Activated CD8-positive, alpha-beta memory T cell treated with anti-CD3 and anti-CD28 coated beads for 48 hours (primary cell): ENCODE data around the gene SPOCK1.
"Not testable (repeated sequence)": the region's sequence is repeated elsewhere in the genome, so short reads cannot be mapped to it uniquely, and the experiment has no call there.

Source experiments
- DNase-seq, 3 experiments: peaks; one replicate each; pipeline ENCODE4 v3.0.0-alpha.2; 2020; ENCODE audit warnings: low read depth in 2 of 3, low spot score in 2 of 3

The SPOCK1 gene

DNA sequence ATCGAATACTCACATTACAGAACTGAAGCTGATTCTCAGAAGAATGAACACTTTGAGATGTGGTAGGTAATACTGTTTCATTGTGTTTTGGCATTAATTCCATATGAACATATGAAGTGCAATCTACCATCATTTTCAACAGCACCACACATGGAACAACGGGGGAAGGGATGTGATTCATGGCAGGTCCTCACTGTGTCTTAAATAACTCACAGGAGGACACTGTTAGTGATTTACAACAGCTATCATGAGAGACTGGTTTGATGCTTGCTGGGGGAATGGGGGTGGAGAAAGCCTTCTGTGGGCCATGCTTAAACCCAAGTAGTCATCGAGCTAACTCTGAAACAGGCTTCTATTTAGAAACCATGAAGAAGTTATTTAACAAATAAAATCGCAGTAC lies 232.9 kb downstream of the SPOCK1 start:
- no peak for DNase-seq

DNA sequence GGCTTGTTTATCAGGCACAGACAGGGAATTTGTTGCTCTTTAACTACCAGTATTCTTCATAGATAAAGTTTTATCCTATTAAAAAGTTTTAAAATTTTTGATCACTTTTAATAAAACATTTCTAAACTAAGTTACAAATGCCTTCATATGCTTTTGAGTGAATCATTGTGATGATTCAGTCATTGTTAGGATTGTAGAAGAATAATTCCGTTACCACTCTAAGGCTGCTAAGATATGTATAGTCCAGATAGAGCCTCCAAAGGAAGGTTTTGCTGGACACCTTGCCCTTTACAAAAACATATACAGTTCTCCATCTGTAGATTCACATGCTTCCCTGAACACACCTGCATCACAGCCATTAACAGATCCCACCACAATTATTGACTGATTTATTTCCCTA lies 233.7 kb downstream of the SPOCK1 start:
- DNase-seq, result no peak

DNA sequence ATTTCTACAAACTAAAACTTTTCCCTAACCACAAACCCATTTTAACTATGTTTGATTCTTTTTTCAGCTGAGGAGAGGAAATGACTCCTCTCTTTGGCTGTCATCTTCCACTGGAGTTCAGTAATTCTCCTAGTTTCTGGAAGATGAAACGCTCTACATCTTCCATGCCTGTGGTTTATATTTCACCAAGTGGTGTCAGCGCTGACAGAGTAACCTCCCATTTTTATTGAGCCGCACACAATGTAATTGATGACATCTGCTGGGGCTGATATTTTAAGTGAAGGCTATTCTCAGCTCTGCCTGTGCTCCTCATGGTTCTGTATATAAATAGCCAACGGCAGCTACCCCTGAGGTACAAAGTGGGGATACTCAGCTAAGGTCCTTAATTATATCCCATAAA lies 234.6 kb downstream of the SPOCK1 start:
- no peak for DNase-seq

DNA sequence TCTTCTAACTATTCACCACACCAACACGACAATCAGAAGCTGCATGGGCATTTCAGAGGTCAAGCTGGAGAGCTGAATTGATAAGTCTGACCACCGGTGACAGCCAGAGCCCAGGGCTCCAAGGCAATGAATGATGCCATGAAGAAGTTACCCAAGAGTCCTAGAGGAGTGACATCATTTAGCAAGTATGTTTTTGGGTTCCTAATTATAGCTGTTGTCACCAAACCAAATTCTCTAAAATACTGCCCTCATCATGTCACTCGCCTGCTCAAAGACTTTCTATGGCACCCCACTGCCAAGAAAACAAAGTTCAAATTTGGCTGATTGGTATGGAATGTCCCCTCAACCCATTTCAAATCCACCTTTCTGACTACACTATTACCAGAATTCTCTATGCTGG lies 235.1 kb downstream of the SPOCK1 start:
- DNase-seq, result no peak

DNA sequence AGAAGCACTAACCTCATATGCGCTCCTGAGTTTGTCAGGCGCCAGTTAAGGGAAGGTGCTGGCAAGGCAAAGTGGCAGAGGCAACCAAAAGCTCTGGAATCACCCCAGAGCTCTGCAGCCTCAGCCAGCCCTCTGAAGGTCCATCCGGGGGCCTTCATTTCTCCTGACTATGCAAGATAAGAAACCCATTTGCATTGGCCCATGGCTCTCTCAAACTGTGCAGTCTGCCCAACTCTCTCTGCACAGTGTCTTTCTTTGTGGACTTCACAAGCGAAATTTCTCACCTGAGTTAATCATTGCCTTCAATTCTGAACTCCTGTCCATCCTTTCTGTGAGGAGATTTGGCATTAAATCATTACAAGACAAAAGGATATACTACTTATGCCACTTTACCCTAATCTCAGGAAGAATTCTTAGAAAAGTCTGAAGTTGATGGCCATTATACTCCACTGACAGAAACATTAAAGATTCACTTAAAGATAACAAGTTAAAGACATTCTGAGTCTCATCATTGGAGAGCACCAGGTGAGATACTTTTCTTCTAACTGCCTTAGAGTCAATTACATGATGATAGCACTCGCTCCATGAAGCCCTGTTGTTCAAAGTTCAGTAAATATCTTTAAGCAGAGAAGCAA lies 235.6 kb downstream of the SPOCK1 start:
- DNase-seq, result no peak

DNA sequence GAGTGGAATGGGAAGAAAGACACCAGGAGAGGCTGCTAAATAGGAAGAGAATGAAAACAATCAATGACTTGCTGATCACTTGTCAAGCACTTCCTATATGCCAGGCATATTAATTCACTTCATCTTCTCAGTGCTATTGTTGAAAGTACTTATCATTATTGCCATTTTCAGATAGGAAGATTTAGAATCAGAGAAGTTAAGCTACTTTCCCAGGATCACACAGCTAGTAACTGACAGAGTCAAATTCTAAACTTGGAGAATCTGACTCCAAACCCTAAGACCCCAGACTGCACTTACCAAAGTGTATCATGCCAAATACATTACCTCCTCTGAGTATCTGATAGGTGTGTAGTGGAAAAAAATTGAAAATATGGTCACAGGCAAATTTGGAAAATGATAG lies 236.3 kb downstream of the SPOCK1 start:
- DNase-seq, result no peak

DNA sequence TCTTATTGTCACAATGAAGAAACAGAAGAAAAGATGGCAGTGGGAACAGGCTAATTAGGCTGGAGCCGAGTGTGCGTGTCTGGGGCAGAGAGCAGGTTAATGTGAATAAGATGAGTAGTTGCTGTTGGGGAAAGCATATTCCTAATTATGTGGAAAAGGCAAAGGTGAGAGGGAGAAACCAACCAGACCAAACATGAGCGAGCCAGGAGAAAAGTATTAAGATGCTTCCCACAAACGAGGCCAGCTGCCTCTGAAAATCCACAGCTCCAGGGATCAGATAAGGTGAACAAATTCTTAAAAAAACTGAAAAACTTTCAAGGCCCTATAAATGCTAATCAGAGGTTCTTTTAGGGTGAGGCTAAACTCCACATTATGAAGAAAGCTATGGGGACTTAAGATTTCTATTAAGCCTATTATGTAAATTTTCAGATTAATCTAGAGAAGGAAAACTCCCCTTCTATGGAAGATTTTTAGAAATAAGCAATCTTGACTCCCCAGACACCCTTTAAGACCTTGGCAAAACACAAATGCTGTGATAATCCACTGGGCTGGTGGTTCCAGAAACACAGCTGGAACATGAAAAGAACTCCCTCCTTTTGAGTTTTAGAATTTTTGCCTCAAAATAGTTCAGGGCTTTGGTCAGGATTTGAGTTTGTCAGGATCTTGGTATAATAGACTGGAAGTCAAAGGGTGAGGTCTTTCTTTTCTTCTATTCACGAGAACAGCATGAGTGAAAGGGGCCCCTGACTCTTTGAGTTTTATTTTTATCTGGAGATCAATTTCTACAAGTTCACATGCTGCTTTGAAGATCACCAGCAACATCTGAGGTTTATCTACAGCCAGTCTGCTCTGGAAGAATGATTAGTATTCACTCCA lies 238.1 kb downstream of the SPOCK1 start:
- DNase-seq, result no peak

DNA sequence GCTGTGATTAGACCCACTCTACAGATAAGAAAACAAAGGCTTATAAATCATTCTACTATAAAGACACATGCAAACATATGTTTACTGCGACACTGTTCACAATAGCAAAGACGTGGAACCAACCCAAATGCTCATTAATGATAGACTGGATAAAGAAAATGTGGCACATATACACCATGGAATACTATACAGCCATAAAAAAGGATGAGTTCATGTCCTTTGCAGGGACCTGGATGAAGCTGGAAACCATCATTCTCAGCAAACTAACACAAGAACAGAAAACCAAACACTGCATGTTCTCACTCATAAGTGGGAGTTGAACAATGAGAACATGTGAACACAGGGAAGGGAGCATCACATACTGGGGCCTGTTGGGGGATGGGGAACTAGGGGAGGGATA lies 240.0 kb downstream of the SPOCK1 start:
- DNase-seq, result not testable (repeated sequence)

DNA sequence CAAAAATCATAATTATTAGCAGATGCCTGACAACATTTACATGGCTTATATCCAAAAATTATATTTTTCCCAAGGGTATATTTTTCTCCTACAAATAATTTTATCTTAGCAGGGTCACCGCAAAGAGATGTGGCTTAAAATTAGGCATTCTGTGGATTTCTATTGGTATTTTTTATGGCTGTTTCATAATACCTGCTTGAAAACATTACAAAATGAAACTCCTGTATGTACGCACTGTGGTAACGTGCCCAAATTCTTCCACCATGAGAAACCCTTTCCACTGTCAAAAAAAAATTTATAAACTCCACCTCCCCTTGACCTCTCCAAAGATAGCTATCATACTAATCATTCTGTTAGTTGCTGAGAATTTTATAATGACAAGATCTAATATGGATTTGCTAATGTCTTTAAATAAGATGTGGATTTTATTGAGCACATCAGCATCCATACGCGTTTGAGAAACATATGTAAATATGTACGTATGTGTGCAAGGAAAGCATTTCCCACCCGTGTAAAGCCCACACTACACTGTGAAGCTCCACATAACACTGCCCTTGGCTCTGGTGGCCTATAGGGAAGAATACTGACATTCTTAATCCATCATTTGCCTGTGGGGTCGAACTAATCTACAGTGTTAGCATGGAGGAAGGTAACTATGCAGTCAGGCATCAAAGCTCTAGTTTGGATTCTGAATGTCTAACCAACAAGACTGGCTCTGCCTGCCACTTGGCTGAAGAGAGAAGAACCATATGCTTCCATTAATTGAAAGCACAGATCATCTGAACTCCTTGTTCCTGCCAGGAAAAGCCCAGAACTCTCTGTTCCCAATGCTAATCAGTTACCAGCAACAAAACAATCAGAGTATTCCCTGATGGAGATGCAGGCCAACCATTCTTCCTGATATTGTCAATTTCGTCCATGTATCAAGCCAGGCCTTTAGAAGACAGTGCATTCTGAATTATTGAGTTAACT lies 244.7 kb downstream of the SPOCK1 start:
- DNase-seq, result no peak

DNA sequence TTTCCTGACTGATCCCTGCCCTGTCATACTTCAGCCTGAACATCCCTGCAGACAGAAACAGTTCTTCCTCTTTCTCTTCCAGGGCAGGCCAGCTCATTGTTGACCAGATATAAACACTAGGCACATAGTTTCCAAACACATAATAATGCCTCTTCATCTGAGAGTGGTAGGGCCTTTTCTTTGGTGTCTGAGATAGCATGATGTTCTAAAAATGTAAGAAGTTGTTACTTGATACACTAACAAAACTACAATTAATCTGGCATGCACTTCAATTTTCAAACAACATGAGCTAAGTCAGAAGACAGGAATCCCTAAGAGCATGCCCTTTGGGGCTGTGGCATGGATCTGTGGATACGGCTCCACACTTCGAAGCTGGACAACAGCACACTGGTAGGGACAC lies 246.6 kb downstream of the SPOCK1 start:
- DNase-seq, result no peak

DNA sequence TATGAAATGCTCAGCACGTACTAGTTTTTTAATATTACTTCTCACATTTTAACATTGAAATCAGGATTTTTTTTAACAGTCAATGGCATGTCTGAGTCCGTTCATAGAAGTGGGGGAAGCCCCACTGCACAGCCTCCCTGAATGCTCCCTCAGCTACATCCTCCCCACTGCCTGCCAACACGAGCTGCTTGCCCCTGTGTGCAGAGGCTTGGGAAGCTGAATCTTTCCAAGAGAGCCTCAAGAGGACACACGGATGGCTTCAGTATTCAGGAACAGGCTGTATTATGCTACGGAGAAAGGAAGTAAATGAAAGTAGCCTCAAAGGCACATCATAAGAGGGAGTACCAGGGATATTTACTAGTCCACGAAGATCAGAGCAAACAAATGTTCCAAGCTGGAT lies 248.7 kb downstream of the SPOCK1 start:
- DNase-seq, result no peak

DNA sequence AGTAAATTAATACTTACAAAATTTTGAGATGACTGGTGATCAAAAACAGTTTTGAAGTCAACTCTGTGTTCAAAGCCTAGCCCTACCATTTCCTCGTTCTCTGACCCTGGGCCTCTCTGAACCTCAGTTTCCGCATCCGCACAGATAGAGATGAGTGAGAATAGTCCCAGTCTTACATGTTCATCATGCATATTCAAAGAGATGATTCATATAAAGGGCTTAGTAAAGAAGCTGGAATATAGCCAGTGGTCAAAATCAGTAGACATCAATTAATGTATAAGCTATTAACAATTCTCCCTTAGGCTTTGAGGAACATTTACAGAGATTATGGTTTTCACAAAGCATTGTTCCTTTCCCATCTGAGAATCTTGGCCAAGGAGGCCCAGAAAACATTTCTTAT lies 250.6 kb downstream of the SPOCK1 start:
- no peak for DNase-seq

DNA sequence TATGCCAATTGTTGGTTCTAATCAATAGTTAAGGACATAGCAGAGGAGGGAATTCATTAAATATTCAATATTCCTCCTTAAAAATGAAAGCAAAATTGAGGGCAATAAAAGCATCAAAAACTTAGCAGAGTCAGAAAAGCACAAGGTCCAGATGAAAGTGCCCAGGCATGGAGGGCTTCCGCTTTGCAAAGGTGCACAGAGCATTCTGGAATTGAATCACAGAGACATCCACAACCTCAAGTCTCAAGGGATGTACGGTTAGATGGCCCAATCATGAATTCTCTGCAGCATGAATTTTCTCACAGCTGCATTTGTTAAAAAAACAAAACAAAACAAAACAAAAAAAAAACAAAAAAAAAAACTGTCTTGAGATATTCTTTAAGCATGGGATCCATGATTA lies 253.7 kb downstream of the SPOCK1 start:
- no peak for DNase-seq

DNA sequence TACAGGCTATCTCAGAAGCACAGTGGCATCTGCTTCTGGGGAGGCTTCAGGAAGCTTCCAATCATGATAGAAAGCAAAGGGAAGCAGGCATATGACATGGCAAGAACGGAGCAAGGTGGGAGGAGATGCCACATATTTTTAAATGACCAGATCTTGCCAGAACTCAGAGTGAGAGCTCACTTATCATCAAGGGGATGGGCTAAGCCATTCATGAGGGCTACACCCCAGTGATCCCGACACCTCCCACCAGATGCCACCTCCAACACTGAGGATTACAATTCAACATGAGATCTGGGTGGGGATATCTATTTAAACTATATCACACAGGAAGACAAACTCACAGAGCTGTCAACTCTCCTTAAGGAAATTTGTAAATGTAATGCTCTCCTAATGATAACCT lies 258.8 kb downstream of the SPOCK1 start:
- no peak for DNase-seq

DNA sequence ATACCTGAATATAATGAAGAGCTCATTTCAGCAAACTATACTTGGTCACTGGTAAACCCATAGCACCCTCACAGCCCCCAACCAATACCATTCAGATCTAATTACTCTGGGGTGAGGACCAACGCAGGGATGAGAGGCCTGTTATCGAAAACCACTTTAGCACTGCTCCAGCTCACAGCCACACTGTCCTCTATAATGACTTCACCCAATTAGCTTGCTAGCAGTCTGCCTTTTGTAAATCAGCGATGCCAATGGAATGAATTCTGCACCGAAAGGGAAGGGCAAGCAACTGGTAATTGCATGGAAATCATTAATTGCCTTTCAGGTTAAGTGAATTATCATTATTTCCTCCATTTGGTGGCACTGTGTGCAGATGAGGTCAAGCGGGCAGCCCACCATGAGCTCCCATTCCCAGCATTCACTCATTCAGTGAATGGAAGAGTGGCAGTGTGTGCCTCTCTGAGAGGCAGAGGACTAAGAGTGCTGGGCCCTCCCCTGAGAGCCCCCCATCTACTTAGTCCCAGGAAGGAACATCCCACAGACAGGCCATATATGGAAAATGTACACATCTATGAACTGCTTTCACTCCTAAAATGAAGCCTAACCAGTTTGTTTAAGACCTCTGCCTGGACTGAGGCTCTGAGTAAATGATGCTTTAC lies 262.1 kb downstream of the SPOCK1 start:
- no peak for DNase-seq

DNA sequence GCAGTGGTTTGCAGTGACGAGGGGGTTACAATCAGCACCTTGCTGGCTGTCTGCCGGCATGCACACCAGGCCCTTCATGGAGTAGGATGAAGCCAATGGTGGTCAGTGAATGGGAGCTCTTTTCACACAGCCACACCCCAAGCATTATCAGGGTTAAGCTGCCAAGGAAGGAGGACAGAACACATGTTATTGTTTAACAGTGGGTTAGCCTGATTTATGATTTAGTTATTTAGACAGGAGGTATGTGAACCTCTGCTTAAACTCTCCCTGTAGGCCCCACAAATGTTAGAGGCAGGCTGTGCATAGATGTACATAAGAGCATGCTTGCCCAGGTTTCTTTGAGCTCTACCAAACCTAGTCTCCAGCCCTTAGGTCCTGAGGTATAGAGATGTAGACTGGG lies 262.9 kb downstream of the SPOCK1 start:
- no peak for DNase-seq

DNA sequence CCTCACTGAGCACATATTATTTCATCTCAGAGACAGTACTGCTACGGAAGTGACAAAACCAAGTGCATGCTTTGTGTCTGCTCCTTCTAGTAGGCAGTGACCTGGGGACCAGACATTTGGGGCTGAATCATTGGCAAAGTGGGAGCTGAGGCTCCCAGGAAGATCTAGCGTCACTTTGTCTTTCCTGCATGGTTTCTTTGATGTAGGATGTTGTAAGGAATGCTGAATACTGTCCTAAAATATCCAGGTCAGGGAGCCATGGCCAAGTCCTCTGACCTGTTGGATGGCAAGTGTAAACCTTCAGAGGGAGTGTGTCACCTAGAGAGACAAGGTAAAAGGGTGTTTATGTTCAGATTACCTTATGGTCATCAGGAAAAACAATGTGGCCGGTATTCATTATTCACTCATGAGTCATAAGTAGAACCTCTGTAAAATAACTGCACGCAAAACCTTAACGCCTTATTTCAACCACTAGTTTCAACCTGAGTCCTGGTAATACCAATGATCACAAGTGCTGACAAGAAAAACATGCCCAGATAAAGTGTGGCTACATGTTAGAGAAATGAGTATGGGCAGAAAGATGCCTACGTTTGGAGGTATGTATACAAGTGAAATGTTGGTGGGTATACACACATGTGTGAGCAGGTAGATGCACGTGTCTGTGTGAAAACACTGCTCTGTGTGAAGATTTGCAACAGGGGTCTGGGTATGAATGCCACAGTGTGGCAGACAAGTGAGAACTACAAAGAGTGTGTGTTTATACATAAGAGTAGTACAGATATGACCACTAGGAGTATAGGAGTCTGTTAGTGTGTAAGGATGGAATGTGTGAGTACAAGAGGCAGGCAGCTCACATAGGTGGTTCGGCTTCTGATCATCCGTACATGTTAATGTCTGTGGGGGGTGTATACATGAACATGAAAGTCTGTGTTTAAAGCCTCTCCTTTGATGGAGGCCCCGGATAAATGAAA lies 263.9 kb downstream of the SPOCK1 start:
- no peak for DNase-seq

DNA sequence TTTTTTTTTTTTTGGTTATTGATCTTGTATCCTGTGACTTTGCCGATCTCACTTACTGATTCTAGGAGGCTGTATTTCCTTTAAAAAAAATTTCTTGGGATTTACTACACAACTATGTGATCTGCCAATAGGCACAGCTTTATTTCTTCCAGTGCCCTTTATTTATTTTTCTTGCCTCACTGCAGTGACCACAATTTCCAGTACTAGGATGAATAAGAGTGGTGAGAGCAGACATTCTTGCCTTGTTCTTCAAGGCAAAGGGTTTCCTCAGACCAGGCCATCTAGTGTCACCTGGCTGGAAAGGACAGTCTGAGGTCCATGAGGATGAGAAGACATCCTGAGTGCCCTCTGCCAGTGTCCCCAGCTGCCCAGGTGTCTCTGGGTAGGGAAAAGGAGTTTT lies 265.4 kb downstream of the SPOCK1 start:
- DNase-seq, result no peak

DNA sequence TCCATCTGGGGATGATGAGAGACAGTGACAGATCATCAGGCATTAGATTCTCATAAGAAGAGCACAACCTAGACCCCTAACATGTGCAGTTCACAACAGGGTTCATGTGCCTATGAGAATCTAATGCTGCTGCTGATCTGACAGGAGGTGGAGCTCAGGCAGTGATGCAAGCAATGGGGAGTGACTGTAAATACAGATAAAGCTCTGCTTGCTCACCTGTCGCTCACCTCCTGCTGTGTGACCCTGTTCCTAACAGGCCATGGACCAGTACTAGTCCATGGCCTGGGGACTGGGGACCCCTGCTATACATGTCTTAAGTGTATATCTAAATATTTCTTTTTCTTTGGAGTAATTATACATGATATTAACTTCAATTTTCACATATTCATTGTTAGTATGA lies 265.8 kb downstream of the SPOCK1 start:
- DNase-seq, result not testable (repeated sequence)

DNA sequence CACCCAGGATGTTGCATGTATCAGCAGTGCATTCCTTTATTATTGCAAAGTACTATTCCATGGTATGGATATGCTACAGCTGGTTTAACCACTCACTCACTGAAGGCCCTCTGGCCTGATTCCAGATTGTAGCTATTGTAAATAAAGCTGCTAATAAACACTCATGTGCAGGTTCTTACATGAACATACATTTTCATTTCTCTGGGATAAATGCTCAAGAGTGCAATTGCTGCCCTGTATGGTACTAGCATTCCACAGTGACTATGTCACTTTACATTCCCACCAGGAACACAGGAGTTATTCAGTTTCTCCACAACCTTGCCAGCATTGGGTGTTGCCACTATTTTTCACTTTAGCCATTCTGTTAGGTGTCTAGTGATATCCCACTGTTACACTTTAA lies 267.6 kb downstream of the SPOCK1 start:
- DNase-seq, result no peak
